Keratinocyte (primary cell): ENCODE data around the gene MMP23B. TPM values are rescaled to one million over a fixed set of nuclear protein-coding genes. Genes with fewer than 3 reads are reported as not detected.

Experiments used
- DNase-seq: peaks from one replicate; pipeline ENCODE4 v3.0.0-alpha.2; 2011; ENCODE audit warnings: low read depth, missing footprints, low spot score
- FAIRE-seq: peaks from 2 replicates; lab custom pipeline; 2011; peaks lifted over from hg19 to GRCh38; lab: Jason Lieb, UNC
- H2AFZ ChIP-seq: 2 replicates; pipeline ENCODE4 v1.6.0; 2012; ENCODE audit warnings: low read length, control low read depth, inconsistent platforms; ENCODE audit not compliant: control insufficient read depth
- H3K27ac ChIP-seq: 2 replicates; pipeline ENCODE4 v1.5.1; 2011; ENCODE audit warnings: low read length; ENCODE audit not compliant: control insufficient read depth, insufficient read depth
- H3K27me3 ChIP-seq: 3 replicates; pipeline ENCODE4 v1.6.0; 2011; ENCODE audit warnings: low read length; ENCODE audit not compliant: control insufficient read depth, insufficient read depth; ENCODE audit errors: extremely low read depth
- H3K36me3 ChIP-seq, 2 experiments: 2 replicates in 1 of 2; 3 replicates in 1 of 2; pipeline ENCODE4 v1.5.1; 2011; ENCODE audit warnings: low read length in 2 of 2, mild to moderate bottlenecking in 1 of 2; ENCODE audit not compliant: control insufficient read depth in 2 of 2, insufficient read depth in 2 of 2; ENCODE audit errors: extremely low read depth in 1 of 2
- H3K4me1 ChIP-seq: 3 replicates; pipeline ENCODE4 v1.5.1; 2011; ENCODE audit warnings: low read length; ENCODE audit not compliant: control insufficient read depth, insufficient read depth; ENCODE audit errors: extremely low read depth
- H3K4me2 ChIP-seq: 3 replicates; pipeline ENCODE4 v1.6.0; 2011; ENCODE audit warnings: low read depth, low read length; ENCODE audit not compliant: control insufficient read depth, insufficient read depth; ENCODE audit errors: extremely low read depth
- H3K4me3 ChIP-seq, 3 experiments: fragments of 200-600 bp in 1 of 3; sonication (generic) in 1 of 3; 2 replicates in 2 of 3; 3 replicates in 1 of 3; pipeline ENCODE4 v1.5.1; 2011 to 2016; ENCODE audit warnings: low read length in 3 of 3, mild to moderate bottlenecking in 3 of 3, control low read depth in 2 of 3, inconsistent platforms in 1 of 3, low read depth in 1 of 3, mixed read lengths in 1 of 3, mixed run types in 1 of 3, moderate library complexity in 1 of 3; ENCODE audit not compliant: control insufficient read depth in 2 of 3, insufficient read depth in 2 of 3; ENCODE audit errors: extremely low read depth in 1 of 3
- H3K79me2 ChIP-seq: 2 replicates; pipeline ENCODE4 v1.6.0; 2012; ENCODE audit warnings: low read length; ENCODE audit not compliant: control insufficient read depth, insufficient read depth
- H3K9ac ChIP-seq: 3 replicates; pipeline ENCODE4 v1.6.0; 2011; ENCODE audit warnings: low read length; ENCODE audit not compliant: control insufficient read depth, insufficient read depth; ENCODE audit errors: extremely low read depth
- H3K9me1 ChIP-seq: 3 replicates; pipeline ENCODE4 v1.6.0; 2011; ENCODE audit warnings: low read length; ENCODE audit not compliant: control insufficient read depth, insufficient read depth; ENCODE audit errors: extremely low read depth
- H3K9me3 ChIP-seq: 2 replicates; pipeline ENCODE4 v1.5.1; 2012; ENCODE audit warnings: low read depth, low read length; ENCODE audit not compliant: control insufficient read depth
- H4K20me1 ChIP-seq: 3 replicates; pipeline ENCODE4 v1.6.0; 2011; ENCODE audit warnings: low read length; ENCODE audit not compliant: control insufficient read depth, insufficient read depth; ENCODE audit errors: extremely low read depth
- CTCF ChIP-seq, 3 experiments: IDR thresholded peaks in 1 of 3; conservative IDR thresholded peaks in 1 of 3; optimal IDR thresholded peaks in 1 of 3; 2 replicates in 2 of 3; 3 replicates in 1 of 3; pipeline versions ENCODE3 to v1.5.1; 2011; ENCODE audit warnings: low read length in 3 of 3, mild to moderate bottlenecking in 3 of 3, moderate library complexity in 2 of 3, control low read depth in 1 of 3, inconsistent platforms in 1 of 3; ENCODE audit not compliant: insufficient read depth in 2 of 3; ENCODE audit errors: extremely low read depth in 1 of 3
- EZH2 ChIP-seq: IDR thresholded peaks from one replicate; pipeline ENCODE4 v1.6.1; 2012; ENCODE audit warnings: inconsistent platforms, mild to moderate bottlenecking, low read length, moderate library complexity
- dilution Hi-C: fragments of 300-500 bp; cut with MboI; formaldehyde crosslinking; loops from one replicate; pipeline ENCODE4 v1.7.0; 2020; ENCODE audit warnings: low sequenced_read_pairs; ENCODE audit not compliant: extremely low pct_ligation_motif_present
- polyA plus RNA-seq, 5 experiments: library from polyadenylated mRNA; depleted of rRNA in 3 of 5; stranded (reverse) in 3 of 5; stranded (forward) in 1 of 5; unstranded in 1 of 5; fragments of >200 nt; gene quantifications; 1 replicate in 1 of 5; 2 replicates in 3 of 5; 3 replicates in 1 of 5; pipeline versions ENCODE4 v1.2.1 to v1.2.3, GENCODE V29; 2011 to 2012; ENCODE audit warnings: missing spikeins in 2 of 5, low read depth in 1 of 5, low replicate concordance in 1 of 5

Gene MMP23B
- polyA plus RNA-seq, 1 donor (not counting 4 experiments of a cell fraction or from before 2014, with no cell fraction given) = not detected

- no peaks in the 10 kb centered on the region for H3K27me3 ChIP-seq
- TF ChIP-seq EZH2 (no peak), CTCF (optimal IDR thresholded peaks at IDR 0.05 in 1 of 3, IDR thresholded peaks at IDR 0.05 in 1 of 3, conservative IDR thresholded peaks at IDR 0.05 in 1 of 3; ENCODE audit: extremely low read depth in 1 of 3, insufficient read depth in 2 of 3, low read length in 3 of 3) (no peak)
- DNase-seq (no peak), FAIRE-seq (no peak)
- H3K9me3 ChIP-seq = no peaks in the 10 kb centered on the region
- peak overlapping the region; percentile 87 to 96 (median 90) for H3K4me3 ChIP-seq
- peaks cover 18% of the 10 kb centered on the region for H3K4me1 ChIP-seq
- peaks cover 0 to 3% of the 10 kb centered on the region in 2 experiments for H3K36me3 ChIP-seq
- peak overlapping the region; percentile 96 for H3K9ac ChIP-seq
- peaks cover 13% of the 10 kb centered on the region for H3K79me2 ChIP-seq
- H2AFZ ChIP-seq = peak overlapping the region; percentile 36
- no peaks in the 10 kb centered on the region for H4K20me1 ChIP-seq
- dilution Hi-C loops = no loop called here
- H3K27ac ChIP-seq = peak overlapping the region; percentile 96
- H3K9me1 ChIP-seq = no peaks in the 10 kb centered on the region
- H3K4me2 ChIP-seq = peak overlapping the region; percentile 76
Measured at GRCh38 chr1:1614954-1615255, 17.1 kb upstream of the MMP23B start.

GRCh38 chr1:1615256-1616044 lies 16.5 kb upstream of the MMP23B start, which contains the start of gene MIB2:
MIB2 (plus strand) TSS chr1:1615500; CDS start chr1:1623453, 7,953 bp downstream.
- peaks cover 13% of the 10 kb centered on the region for H3K79me2 ChIP-seq
- H4K20me1 ChIP-seq = no peaks in the 10 kb centered on the region
- peak within 1 kb of the TSS; percentile 96 for H3K27ac ChIP-seq
- peak within 1 kb of the TSS; percentile 91 for H3K4me2 ChIP-seq
- DNase-seq = peak; percentile 70
- peak within 1 kb of the TSS; percentile 85 for H2AFZ ChIP-seq
- H3K36me3 ChIP-seq = peaks cover 0 to 3% of the 10 kb centered on the region in 2 experiments
- peak within 1 kb of the TSS; percentile 96 for H3K9ac ChIP-seq
- no peak for FAIRE-seq
- no peak for TF ChIP-seq EZH2
- no peak for TF ChIP-seq CTCF (optimal IDR thresholded peaks at IDR 0.05 in 1 of 3, IDR thresholded peaks at IDR 0.05 in 1 of 3, conservative IDR thresholded peaks at IDR 0.05 in 1 of 3; ENCODE audit: extremely low read depth in 1 of 3, insufficient read depth in 2 of 3, low read length in 3 of 3)
- peak within 1 kb of the TSS; percentile 87 to 96 (median 90) for H3K4me3 ChIP-seq
- no peaks in the 10 kb centered on the region for H3K27me3 ChIP-seq
- H3K4me1 ChIP-seq = peaks cover 18% of the 10 kb centered on the region
- H3K9me1 ChIP-seq = no peaks in the 10 kb centered on the region
- dilution Hi-C loops = no loop called here
- no peaks in the 10 kb centered on the region for H3K9me3 ChIP-seq
